GM23338 (cell line): ENCODE data around the gene GSAP. TPM values are rescaled to one million over a fixed set of nuclear protein-coding genes. Genes with fewer than 3 reads are reported as not detected.

ENCODE experiments used
- ATAC-seq: fragments of 200-7000 bp; cut with Tn5 transposase; 3 replicates; pipeline ENCODE4 v1.9.1; 2020
- DNase-seq: peaks from one replicate; pipeline ENCODE4 v3.0.0-alpha.2; 2015; ENCODE audit warnings: low spot score
- H2AFZ ChIP-seq: fragments of 200-600 bp; sonication (generic); 2 replicates; pipeline ENCODE4 v1.8.0; 2016; ENCODE audit warnings: antibody characterized with exemption, mild to moderate bottlenecking, moderate library complexity
- H3F3A ChIP-seq: fragments of 200-600 bp; sonication (generic); replicated peaks from 2 replicates; pipeline ENCODE4 v1.8.0; 2017; ENCODE audit warnings: antibody characterized with exemption, mixed run types, low read depth
- H3K27ac ChIP-seq: fragments of 200-600 bp; sonication (generic); 2 replicates; pipeline ENCODE4 v1.6.1; 2016; ENCODE audit warnings: low read depth
- H3K27me3 ChIP-seq: fragments of 200-600 bp; sonication (generic); 2 replicates; pipeline ENCODE4 v1.8.0; 2016; ENCODE audit warnings: mild to moderate bottlenecking, mixed run types, moderate library complexity; ENCODE audit not compliant: insufficient read depth
- H3K36me3 ChIP-seq: fragments of 200-600 bp; sonication (generic); 2 replicates; pipeline ENCODE4 v1.8.0; 2016; ENCODE audit warnings: mild to moderate bottlenecking; ENCODE audit not compliant: insufficient read depth
- H3K4me1 ChIP-seq: fragments of 200-600 bp; sonication (generic); 2 replicates; pipeline ENCODE4 v1.8.0; 2016; ENCODE audit warnings: mild to moderate bottlenecking, moderate library complexity; ENCODE audit not compliant: insufficient read depth
- H3K4me2 ChIP-seq: fragments of 200-600 bp; sonication (generic); 2 replicates; pipeline ENCODE4 v1.7.1; 2017; ENCODE audit warnings: mixed run types
- H3K4me3 ChIP-seq: fragments of 200-600 bp; sonication (generic); 2 replicates; pipeline ENCODE4 v1.6.1; 2016; ENCODE audit warnings: mixed run types
- H3K79me2 ChIP-seq: fragments of 200-600 bp; sonication (generic); replicated peaks from 2 replicates; pipeline ENCODE4 v1.8.0; 2017; ENCODE audit warnings: mild to moderate bottlenecking; ENCODE audit not compliant: insufficient read depth
- H3K9me2 ChIP-seq: fragments of 200-600 bp; sonication (generic); 2 replicates; pipeline ENCODE4 v1.8.0; 2017; ENCODE audit not compliant: insufficient read depth
- H4K20me1 ChIP-seq: fragments of 200-600 bp; sonication (generic); replicated peaks from 2 replicates; pipeline ENCODE4 v1.8.0; 2017; ENCODE audit warnings: mild to moderate bottlenecking; ENCODE audit not compliant: insufficient read depth
- H3K27ac Mint-ChIP-seq: 2 replicates; pipeline ENCODE4 v1.8.0; 2020; ENCODE audit warnings: inconsistent platforms, mild to moderate bottlenecking, moderate library complexity, mixed read lengths
- H3K27me3 Mint-ChIP-seq: 3 replicates; pipeline ENCODE4 v1.8.0; 2022; ENCODE audit warnings: low read depth, mild to moderate bottlenecking, moderate library complexity, mixed read lengths, inconsistent platforms; ENCODE audit not compliant: insufficient read depth, poor library complexity
- H3K36me3 Mint-ChIP-seq: 3 replicates; pipeline ENCODE4 v1.8.0; 2021; ENCODE audit warnings: low read depth, mild to moderate bottlenecking, inconsistent platforms, moderate library complexity, mixed read lengths
- H3K4me1 Mint-ChIP-seq: 3 replicates; pipeline ENCODE4 v1.8.0; 2020; ENCODE audit warnings: mild to moderate bottlenecking, inconsistent platforms, mixed read lengths
- H3K4me3 Mint-ChIP-seq: 3 replicates; pipeline ENCODE4 v1.8.0; 2021; ENCODE audit warnings: moderate library complexity, mild to moderate bottlenecking, inconsistent platforms, mixed read lengths
- H3K9me3 Mint-ChIP-seq: 3 replicates; pipeline ENCODE4 v1.8.0; 2020; ENCODE audit warnings: moderate library complexity, mild to moderate bottlenecking, inconsistent platforms, mixed read lengths
- CREB1 ChIP-seq: fragments of 250-450 bp; sonication (Bioruptor Pico); IDR thresholded peaks from 2 replicates; pipeline ENCODE4 v1.5.0; 2020; ENCODE audit warnings: low read depth, mild to moderate bottlenecking, moderate library complexity
- CTCF ChIP-seq, 2 experiments: fragments of 200-600 bp in 1 of 2; sonication (generic) in 1 of 2; conservative IDR thresholded peaks; 2 replicates each; pipeline versions ENCODE4 v1.5.1 to v1.6.1; 2016 to 2017; ENCODE audit warnings: antibody characterized with exemption in 2 of 2, low read depth in 2 of 2, mild to moderate bottlenecking in 2 of 2, moderate library complexity in 1 of 2
- ETS1 ChIP-seq: IDR thresholded peaks from 2 replicates; pipeline ENCODE4 v1.6.1; 2016; ENCODE audit warnings: antibody characterized with exemption
- EZH2 ChIP-seq: fragments of 200-600 bp; sonication (generic); IDR thresholded peaks from one replicate; pipeline ENCODE4 v1.8.0; 2017; ENCODE audit warnings: antibody characterized with exemption, mild to moderate bottlenecking, low read depth; ENCODE audit not compliant: unreplicated experiment
- EZH2phosphoT487 ChIP-seq: fragments of 200-600 bp; sonication (generic); IDR thresholded peaks from one replicate; pipeline ENCODE4 v1.8.1; 2018; ENCODE audit warnings: antibody characterized with exemption; ENCODE audit not compliant: unreplicated experiment
- JUNB ChIP-seq: IDR thresholded peaks from one replicate; pipeline ENCODE4 v1.6.1; 2016; ENCODE audit warnings: antibody characterized with exemption; ENCODE audit not compliant: unreplicated experiment
- POLR2AphosphoS5 ChIP-seq: IDR thresholded peaks from 2 replicates; pipeline ENCODE4 v1.6.1; 2016; ENCODE audit warnings: antibody characterized with exemption, low read depth
- ZNF114 ChIP-seq: fragments of 250-450 bp; sonication (Bioruptor Pico); IDR thresholded peaks from 2 replicates; pipeline ENCODE4 v1.5.0; 2020; ENCODE audit warnings: mild to moderate bottlenecking, moderate library complexity
- ZNF462 ChIP-seq: fragments of 250-450 bp; sonication (Bioruptor Pico); IDR thresholded peaks from 2 replicates; pipeline ENCODE4 v1.5.0; 2020; ENCODE audit warnings: mild to moderate bottlenecking, moderate library complexity
- polyA plus RNA-seq: library from polyadenylated mRNA; unstranded; fragments of >200 nt; fragmentation: Nextera tagmentation; extraction: Ambion mirVana; gene quantifications from 2 replicates; pipeline ENCODE4 v1.2.1, GENCODE V29; 2016
- total RNA-seq: library from RNA; depleted of rRNA; stranded (reverse); fragments of >200 nt; shearing (Covaris generic); gene quantifications from 2 replicates; pipeline ENCODE4 v1.2.3, GENCODE V29; 2014

Gene GSAP
- total and polyA plus RNA-seq, 2 experiments from 2014 or later, result 0.63 to 1.1 TPM

- H3K36me3 ChIP-seq, result no peaks in the 10 kb centered on the region
- no peak overlapping the region for H3K27ac Mint-ChIP-seq
- H3K9me3 Mint-ChIP-seq, result no peaks in the 10 kb centered on the region
- no peak overlapping the region for H3K4me3 ChIP-seq
- DNase-seq (peak; percentile 14), ATAC-seq (no peak; the same call in 2 of the 3 replicates)
- no peaks in the 10 kb centered on the region for H3K36me3 Mint-ChIP-seq
- no peaks in the 10 kb centered on the region for H3F3A ChIP-seq
- H4K20me1 ChIP-seq, result no peaks in the 10 kb centered on the region
- H3K27me3 ChIP-seq, result no peaks in the 10 kb centered on the region
- H3K4me2 ChIP-seq, result 0 out of 2 replicates have a peak overlapping the region, but pooled peaks have one; percentile 35
- peak overlapping the region; percentile 24; the same call in 1 of the 2 replicates for H2AFZ ChIP-seq
- peaks cover 8% of the 10 kb centered on the region for H3K27me3 Mint-ChIP-seq
- H3K79me2 ChIP-seq, result no peaks in the 10 kb centered on the region
- no peak overlapping the region for H3K27ac ChIP-seq
- no peaks in the 10 kb centered on the region for H3K9me2 ChIP-seq
- peaks cover 37% of the 10 kb centered on the region for H3K4me1 ChIP-seq
- no peak for TF ChIP-seq ZNF462 (CRISPR knock-in tag)
- TF ChIP-seq POLR2AphosphoS5, result no peak
- no peak for TF ChIP-seq EZH2phosphoT487
- TF ChIP-seq ZNF114 (CRISPR knock-in tag), result no peak
- peaks cover 49% of the 10 kb centered on the region for H3K4me1 Mint-ChIP-seq
- H3K4me3 Mint-ChIP-seq, result no peak overlapping the region
Observed at GRCh38 chr7:77428777-77429231, 12.7 kb upstream of the GSAP start.

- peaks cover 49% of the 10 kb centered on the region for H3K4me1 Mint-ChIP-seq
- TF ChIP-seq CREB1 (CRISPR knock-in tag) (no peak), ETS1 (no peak), EZH2 (no peak), ZNF114 (CRISPR knock-in tag) (no peak), CTCF (conservative IDR thresholded peaks at IDR 0.05; ENCODE audit: low read depth in 2 of 2) (no peak), EZH2phosphoT487 (no peak), POLR2AphosphoS5 (no peak), JUNB (no peak)
Observed at GRCh38 chr7:77427996-77428603, 12.0 kb upstream of the GSAP start.

More at GRCh38 chr7:77427996-77428603, 12.0 kb upstream of the GSAP start:
- ATAC-seq (peak; percentile 12; the same call in 2 of the 3 replicates), DNase-seq (peak; percentile 11)
- Mint-ChIP-seq H3K36me3 (no peaks in the 10 kb centered on the region), H3K27me3 (peaks cover 8% of the 10 kb centered on the region), H3K9me3 (no peaks in the 10 kb centered on the region), H3K27ac (no peak overlapping the region), H3K4me3 (no peak overlapping the region)
- H3K79me2 ChIP-seq, result no peaks in the 10 kb centered on the region
- no peaks in the 10 kb centered on the region for H3F3A ChIP-seq
- H2AFZ ChIP-seq, result peak overlapping the region; percentile 8; the same call in 1 of the 2 replicates
- no peaks in the 10 kb centered on the region for H3K9me2 ChIP-seq
- H3K27me3 ChIP-seq, result no peaks in the 10 kb centered on the region
- no peak overlapping the region for H3K4me3 ChIP-seq
- no peaks in the 10 kb centered on the region for H3K36me3 ChIP-seq
- H3K4me2 ChIP-seq, result peak overlapping the region; percentile 35; the same call in 1 of the 2 replicates
- H3K27ac ChIP-seq, result no peak overlapping the region
- H4K20me1 ChIP-seq, result no peaks in the 10 kb centered on the region
- peaks cover 37% of the 10 kb centered on the region for H3K4me1 ChIP-seq
